Testis (tissue), 5 donors: ENCODE measurements around the gene STYXL1. TPM values are rescaled to one million over a fixed set of nuclear protein-coding genes. Genes with fewer than 3 reads are reported as not detected.
A peak's percentile ranks its signal among the peaks of the same experiment; 100 is the strongest.
"Not testable (repeated sequence)": the region's sequence is repeated elsewhere in the genome, so short reads cannot be mapped to it uniquely, and the experiment has no call there.

Source experiments
- DNase-seq: peaks from one replicate; pipeline ENCODE4 v3.0.0-alpha.2; 2019
- H3K27ac ChIP-seq, 2 donors: fragments of 200-600 bp; sonication (generic); one replicate each; pipeline ENCODE4 v1.5.1; 2019
- H3K27me3 ChIP-seq: fragments of 200-600 bp; sonication (generic); one replicate; pipeline ENCODE4 v1.5.1; 2019
- H3K36me3 ChIP-seq: fragments of 200-600 bp; sonication (generic); one replicate; pipeline ENCODE4 v1.5.1; 2017; ENCODE audit warnings: low read depth; ENCODE audit errors: missing control alignments
- H3K4me1 ChIP-seq: fragments of 200-600 bp; sonication (generic); one replicate; pipeline ENCODE4 v1.5.1; 2019
- H3K4me3 ChIP-seq, 2 donors: fragments of 200-600 bp; sonication (generic); one replicate each; pipeline ENCODE4 v1.5.1; 2017 to 2019
- H3K9me3 ChIP-seq: fragments of 200-600 bp; sonication (generic); one replicate; pipeline ENCODE4 v1.5.1; 2017
- CTCF ChIP-seq, 3 experiments: fragments of 450-650 bp in 2 of 3; fragments of 200-600 bp in 1 of 3; sonication (generic) in 1 of 3; IDR thresholded peaks; one replicate each; pipeline ENCODE4 v1.5.1; 2016 to 2019; ENCODE audit warnings: antibody characterized with exemption in 3 of 3, mild to moderate bottlenecking in 2 of 3, moderate library complexity in 1 of 3
- POLR2A ChIP-seq: fragments of 450-650 bp; IDR thresholded peaks from one replicate; pipeline ENCODE4 v1.6.1; 2017; ENCODE audit warnings: antibody characterized with exemption, mild to moderate bottlenecking, moderate library complexity
- WGBS, 2 donors: methylation state at CpG; one replicate each; pipeline ENCODE4 v1.1.5; 2018; 5-methylcytosine and 5-hydroxymethylcytosine counted together
- intact Hi-C: fragments of 100-400 bp; cut with DNase I; formaldehyde crosslinking; loops from one replicate; pipeline ENCODE4 v1.15.1; 2023; ENCODE audit warnings: low total_unique reads
- long read RNA-seq, 2 donors: transcript quantifications; one replicate each; lab custom pipeline, GENCODE V29; 2026
- polyA plus RNA-seq: library from polyadenylated mRNA; stranded (reverse); fragments of 350-450 nt; fragmentation: Illumina TruSeq; extraction: RNeasy Lipid Tissue Mini Kit (QIAGEN cat#74804); gene quantifications from one replicate; pipeline ENCODE4 v1.2.3, GENCODE V29; 2014; ENCODE audit warnings: low read depth, low replicate concordance; ENCODE audit not compliant: insufficient read depth
- total RNA-seq, 2 donors: library from RNA; depleted of rRNA; stranded (reverse); fragments of >200 nt; gene quantifications; one replicate each; pipeline ENCODE4 v1.2.3, GENCODE V29; 2016

The STYXL1 gene
- total RNA-seq (10 to 100 TPM; 47.0 to 48.3 TPM), polyA plus RNA-seq (122 TPM)
- long read RNA-seq, donor 1, transcript STYXL1-206 (9 exons, 1,147 nt): major isoform, 5 of 6 reads
- long read RNA-seq, donor 1, partial matches to known transcripts: 0 of 6 reads
- long read RNA-seq, donor 1, other reads (novel, unspliced or antisense): 0 of 6 reads
- long read RNA-seq, donor 2, partial matches to known transcripts: 0 of 1 reads
- long read RNA-seq, donor 2, other reads (novel, unspliced or antisense): 0 of 1 reads

GRCh38 chr7:76047811-76048667, at the start of gene STYXL1, which contains the start of gene MDH2:
TSS of gene STYXL1 (minus strand) at chr7:76048000. CDS start at chr7:76030523, 17,477 bp downstream.
TSS of gene MDH2 (plus strand) at chr7:76048106. CDS start at chr7:76048161, 55 bp downstream.
- peak in 1 of 3 experiments; percentile 18 for TF ChIP-seq CTCF (IDR thresholded peaks at IDR 0.05)
- TF ChIP-seq POLR2A: no peak
- H3K9me3 ChIP-seq: no peaks in the 10 kb centered on the region
- no peaks in the 10 kb centered on the region for H3K36me3 ChIP-seq
- no peaks in the 10 kb centered on the region for H3K27me3 ChIP-seq
- H3K4me1 ChIP-seq: peaks cover 15% of the 10 kb centered on the region
- WGBS, 2 donors: 1 to 2% methylated on average over 11 to 57 of the region's 58 CpGs
- peak within 1 kb of the TSS; percentile 88 to 90 for H3K27ac ChIP-seq
- H3K4me3 ChIP-seq: peak within 1 kb of the TSS; percentile 97 to 100
- DNase-seq: peak; percentile 97
- intact Hi-C loops: no loop called here

GRCh38 chr7:76095908-76096307, 48.1 kb upstream of the STYXL1 start:
- Histone ChIP-seq H3K27ac (no peak overlapping the region), H3K4me1 (no peaks in the 10 kb centered on the region), H3K27me3 (no peaks in the 10 kb centered on the region), H3K4me3 (no peak overlapping the region), H3K36me3 (no peaks in the 10 kb centered on the region), H3K9me3 (no peaks in the 10 kb centered on the region)
- intact Hi-C loops: no loop called here
- WGBS, 2 donors: 75 to 95% methylated on average over 3 of the region's 3 CpGs
- no peak for DNase-seq
- no peak for TF ChIP-seq CTCF (IDR thresholded peaks at IDR 0.05)
- no peak for TF ChIP-seq POLR2A

DNA sequence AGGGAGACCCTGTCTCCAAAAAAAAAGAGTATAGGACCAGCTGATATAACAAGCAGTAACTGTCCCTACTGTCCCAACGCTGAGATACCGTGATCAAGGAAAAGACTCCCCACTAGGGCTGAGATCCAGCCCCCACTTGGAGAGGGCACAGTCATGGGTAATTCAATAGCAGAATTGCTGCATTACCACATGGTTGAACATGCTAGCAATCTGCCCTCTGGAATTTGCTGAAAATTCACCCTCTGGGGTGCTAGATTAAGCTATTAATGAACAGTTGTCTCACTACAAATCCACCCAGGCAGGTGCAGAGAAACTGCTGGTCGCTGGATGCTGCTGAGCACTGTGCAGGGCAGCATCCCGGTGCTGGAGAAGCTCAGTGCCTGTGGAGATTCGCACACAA, 46.5 kb upstream of the STYXL1 start:
- DNase-seq, intact Hi-C loops, H3K9me3 ChIP-seq, H3K36me3 ChIP-seq, H3K4me3 ChIP-seq, H3K27me3 ChIP-seq, H3K4me1 ChIP-seq, H3K27ac ChIP-seq: not testable (repeated sequence)
- 90 to 98% methylated on average over 5 of the region's 5 CpGs for WGBS, 2 donors

GRCh38 chr7:76093531-76093930, 45.7 kb upstream of the STYXL1 start:
- H3K27ac ChIP-seq, H3K4me3 ChIP-seq, H3K36me3 ChIP-seq, intact Hi-C loops, H3K4me1 ChIP-seq, H3K9me3 ChIP-seq, DNase-seq, H3K27me3 ChIP-seq: not testable (repeated sequence)
- WGBS, 2 donors: 88 to 92% methylated on average over 5 of the region's 5 CpGs

GRCh38 chr7:76091506-76091905, 43.7 kb upstream of the STYXL1 start:
- intact Hi-C loops: no loop called here
- Histone ChIP-seq H3K27ac (no peak overlapping the region), H3K36me3 (no peaks in the 10 kb centered on the region), H3K9me3 (no peaks in the 10 kb centered on the region), H3K4me3 (no peak overlapping the region), H3K27me3 (no peaks in the 10 kb centered on the region), H3K4me1 (no peaks in the 10 kb centered on the region)
- WGBS, 2 donors: 80 to 88% methylated on average over 5 of the region's 5 CpGs
- no peak for DNase-seq
- TF ChIP-seq POLR2A (no peak), CTCF (IDR thresholded peaks at IDR 0.05) (no peak)
